GM21717 (cell line): Measurements from ENCODE around the gene ZBTB45.
"Not testable (repeated sequence)": the region's sequence is repeated elsewhere in the genome, so short reads cannot be mapped to it uniquely, and the experiment has no call there.

ENCODE experiments used
- ATAC-seq: cut with Tn5 transposase; IDR thresholded peaks from one replicate; pipeline ENCODE4 v1.9.1; 2021; ENCODE audit warnings: mild to moderate bottlenecking, moderate library complexity; ENCODE audit not compliant: unreplicated experiment

Gene ZBTB45

DNA sequence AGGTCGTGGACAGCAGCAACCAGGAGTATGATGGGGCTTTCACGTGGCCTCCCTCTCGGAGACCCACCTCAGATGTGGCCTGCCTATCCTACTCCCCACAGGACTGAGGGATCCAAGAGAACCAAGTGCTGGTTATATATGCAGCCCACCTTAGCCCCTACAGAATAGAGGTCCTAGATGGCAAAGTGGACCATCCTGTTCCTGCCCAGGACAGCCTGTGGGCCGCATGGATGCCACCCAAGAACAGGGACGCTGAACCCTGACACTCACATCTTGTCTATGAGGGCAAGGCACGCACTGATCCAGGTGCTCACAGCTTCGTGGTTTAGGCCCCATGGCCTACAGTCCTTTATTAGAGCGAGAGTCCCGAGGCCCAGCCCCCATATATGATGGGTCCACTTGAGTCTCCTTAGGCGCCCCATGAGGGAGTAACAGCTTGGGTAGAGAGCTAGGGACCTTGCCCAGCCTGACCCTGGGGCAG, 6.4 kb downstream of the ZBTB45 start:
- ATAC-seq = no peak

DNA sequence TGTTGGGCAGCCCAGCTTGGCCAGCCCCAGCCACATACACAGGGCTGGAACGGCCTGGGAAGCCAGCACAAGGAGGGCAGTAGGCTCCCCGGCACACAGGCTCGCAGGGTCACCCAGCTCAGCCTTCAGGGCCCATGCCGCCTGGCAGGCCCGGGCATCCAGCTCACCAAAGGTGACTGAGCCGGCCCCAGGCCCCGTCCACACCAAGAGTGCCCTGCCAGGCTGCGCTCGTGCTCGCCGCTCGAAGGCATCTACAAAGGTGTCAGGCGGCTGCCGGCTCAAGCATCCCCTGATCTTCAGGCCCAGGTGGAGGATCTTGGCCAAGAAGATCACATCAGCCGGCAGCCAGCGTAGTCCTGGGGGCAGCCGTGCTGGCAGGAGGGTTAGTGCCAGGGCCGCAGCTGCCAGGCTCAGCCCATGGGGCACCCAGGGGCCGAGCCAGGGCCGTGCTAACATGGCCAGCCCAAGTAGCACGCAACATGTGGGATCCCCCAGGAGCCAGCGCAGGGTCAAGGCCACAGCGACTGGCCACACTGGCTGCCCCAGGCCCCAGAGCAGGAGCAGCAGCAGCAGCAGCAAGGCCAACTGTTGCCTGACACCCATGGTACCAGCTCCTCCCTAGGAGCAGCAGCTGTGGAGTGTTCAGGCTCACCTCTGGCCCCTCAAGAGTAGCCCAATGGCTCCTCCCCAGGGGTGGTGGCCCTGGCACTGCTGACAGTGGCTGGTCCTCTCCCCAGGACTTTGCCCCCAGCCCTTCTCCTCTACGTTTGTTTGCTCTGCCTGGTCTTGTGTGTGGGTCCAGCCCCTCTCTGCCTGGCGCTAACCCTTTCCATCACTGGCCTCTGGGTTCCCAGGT, 8.0 kb downstream of the ZBTB45 start, which contains the start of gene SLC27A5:
TSS of gene SLC27A5 (minus strand) at position 640 of the 856 bp plus-strand sequence. CDS start at position 603, 37 bp downstream.
- ATAC-seq = no peak

DNA sequence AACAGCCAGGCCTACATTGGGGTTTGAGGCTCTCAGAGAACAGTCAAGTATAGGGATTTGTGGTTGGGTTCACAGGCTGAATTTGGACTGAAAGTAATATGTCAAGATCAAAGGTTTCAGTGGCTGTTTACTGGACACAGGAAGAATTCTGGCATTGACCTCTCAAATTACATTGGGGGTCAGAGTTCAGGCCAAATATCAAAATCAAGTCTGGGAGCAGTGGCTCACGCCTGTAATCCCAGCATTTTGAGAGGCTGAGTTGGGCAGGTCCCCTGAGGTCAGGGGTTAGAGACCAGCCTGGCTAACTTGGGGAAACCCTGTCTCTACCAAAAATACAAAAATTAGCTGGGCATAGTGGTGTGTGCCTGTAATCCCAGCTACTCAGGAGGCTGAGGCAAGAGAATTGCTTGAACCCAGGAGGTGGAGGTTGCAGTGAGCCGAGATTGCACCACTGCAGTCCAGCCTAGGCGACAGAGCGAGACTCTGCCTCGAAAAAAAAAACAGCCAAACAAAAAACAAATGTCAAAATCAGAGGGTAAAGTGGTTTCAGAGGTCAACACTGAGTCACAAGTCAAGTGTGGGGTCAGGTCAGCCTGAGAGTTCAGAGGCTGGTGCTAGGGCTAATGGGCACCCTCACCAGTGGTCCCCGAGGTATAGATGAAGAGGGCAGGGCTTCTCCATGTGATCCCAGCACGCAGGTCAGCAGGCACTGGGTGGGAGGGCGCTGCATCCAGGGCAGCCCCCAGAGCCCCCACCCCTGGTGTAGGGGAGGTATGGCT, 9.3 kb downstream of the ZBTB45 start:
- ATAC-seq = no peak

DNA sequence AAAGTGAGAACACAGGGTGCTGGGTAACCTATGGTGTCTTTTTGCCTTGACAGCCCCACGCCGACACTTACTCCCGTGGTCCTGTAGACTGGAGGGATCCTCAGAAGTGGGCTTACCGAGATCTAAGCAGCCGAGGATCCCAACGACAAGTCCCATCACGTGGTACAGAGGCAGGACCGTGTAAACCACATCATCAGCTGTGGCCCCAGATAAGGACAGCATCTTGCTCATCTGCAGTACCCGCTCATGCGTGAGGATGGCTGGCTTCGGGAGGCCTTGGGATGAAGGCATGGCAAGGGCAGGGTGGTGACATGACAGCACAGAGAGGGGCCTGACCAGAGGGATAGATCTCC, 9.9 kb downstream of the ZBTB45 start:
- no peak for ATAC-seq

DNA sequence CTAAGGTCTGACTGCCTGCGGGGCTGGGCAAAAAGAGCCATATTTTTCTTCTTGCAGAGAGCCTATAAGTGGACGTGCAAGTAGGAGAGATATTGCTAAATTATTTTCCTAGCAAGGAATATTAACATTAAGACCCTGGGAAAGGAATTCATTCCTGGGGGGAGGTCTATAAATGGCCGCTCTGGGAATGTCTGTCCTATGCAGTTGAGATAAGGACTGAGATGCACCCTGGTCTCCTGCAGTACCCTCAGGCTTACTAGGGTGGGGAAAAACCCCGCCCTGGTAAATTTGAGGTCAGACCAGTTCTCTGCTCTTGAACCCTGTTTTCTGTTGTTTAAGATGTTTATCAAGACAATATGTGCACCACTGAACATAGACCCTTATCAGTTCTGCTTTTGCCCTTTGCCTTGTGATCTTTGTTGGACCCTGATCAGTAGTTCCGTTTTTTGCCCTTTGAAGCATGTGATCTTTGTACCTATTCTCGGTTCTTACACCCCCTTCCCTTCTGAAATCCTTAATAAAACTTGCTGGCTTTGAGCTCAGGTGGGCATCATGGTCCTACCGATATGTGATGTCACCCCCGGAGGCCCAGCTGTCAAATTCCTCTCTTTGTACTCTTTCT, 11.9 kb downstream of the ZBTB45 start:
- not testable (repeated sequence) for ATAC-seq

DNA sequence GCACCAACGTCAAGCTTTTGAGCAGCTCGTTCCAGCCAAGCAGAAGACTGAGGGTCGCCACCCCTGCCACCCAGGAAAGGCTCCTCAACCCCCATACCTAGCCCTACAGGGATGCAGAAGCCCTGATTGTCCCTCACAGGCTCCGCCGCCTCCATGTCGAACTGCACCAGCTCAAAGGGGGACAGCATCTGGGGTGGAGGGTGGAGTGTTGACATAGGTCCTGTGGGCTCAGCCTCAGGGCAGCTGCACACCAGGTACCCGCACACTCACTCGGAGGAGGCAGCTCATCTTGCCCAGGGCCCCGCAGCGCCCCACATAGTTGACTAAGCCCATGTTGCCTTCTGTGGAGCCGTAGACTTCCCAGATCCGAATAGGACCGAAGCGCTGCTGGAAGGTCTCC, 19.4 kb downstream of the ZBTB45 start:
- no peak for ATAC-seq

DNA sequence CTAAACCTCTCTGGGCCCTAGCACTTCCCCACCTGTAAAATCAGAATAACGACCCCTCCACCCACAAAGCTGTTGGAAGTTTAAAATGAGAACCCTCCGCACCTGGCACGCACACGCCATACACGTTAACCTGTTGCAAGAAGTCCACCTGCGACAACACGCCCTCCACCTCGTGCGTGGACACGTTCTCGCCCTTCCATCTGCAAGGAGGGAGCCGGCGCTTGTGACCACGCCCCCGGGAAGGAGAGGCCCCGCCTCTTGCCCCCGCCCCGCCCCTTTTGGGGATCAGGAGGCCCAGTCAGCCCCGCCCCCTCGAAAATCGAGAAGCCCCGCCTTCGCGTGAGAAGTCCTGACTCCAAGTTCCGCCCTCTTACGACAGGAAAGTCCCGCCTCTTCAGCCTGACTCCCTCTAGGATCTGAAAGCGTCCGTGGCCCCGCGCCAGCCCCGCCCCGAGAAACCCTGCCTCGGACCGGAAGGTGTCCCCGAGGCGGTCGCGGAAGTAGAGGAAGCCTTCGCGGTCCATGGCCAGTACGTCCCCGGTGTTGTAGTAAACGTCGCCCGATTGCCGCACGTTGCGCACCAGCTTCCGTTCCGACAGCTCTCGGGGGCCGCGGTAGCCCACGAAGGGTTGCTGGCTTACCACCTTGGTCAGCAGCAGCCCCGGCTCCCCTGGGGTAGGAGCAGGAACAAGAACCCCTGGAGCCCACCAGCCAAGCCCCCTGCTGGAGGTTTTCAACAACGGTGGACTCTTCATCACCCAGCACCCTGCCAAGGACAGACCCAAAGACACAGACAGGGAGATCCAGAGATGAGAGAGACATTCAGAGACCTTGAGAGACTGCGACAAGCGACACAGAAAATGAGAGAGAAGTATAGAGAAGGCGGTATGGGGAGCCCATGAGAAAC, 20.3 kb downstream of the ZBTB45 start:
- peak; percentile 83 for ATAC-seq

DNA sequence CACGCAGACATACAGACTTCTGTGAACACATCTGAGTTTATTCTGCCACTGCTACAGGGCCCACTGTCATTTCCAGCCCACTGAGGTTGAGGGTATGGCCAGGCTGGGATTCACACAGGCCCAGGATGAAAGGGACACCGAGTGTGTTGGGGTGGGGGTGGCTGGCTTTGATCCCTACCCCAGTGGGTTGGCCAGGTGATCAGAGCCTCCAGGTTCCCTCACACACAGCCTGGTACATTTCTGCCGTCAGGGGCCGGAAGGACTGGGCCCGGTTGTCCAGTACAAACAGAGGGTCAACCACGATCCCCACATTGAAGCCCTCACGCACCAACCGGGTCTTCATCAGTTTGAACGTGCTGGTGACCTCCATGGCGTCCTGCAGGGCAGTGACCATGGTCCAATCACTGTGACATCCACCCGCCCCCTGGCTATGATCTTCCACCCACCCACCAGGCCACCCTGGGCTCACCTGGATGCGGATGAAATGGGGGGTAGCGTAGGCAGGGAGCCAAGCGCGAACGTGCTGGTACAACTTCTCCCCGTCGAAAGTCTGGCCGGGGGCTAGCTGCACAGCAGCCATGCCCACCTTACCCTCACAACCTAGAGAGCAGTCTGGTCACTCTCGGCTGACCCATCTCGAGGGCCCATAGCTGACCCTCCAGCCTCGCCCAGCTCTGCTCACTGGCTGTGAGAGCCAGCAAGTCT, 21.1 kb downstream of the ZBTB45 start:
- ATAC-seq = peak; percentile 15

DNA sequence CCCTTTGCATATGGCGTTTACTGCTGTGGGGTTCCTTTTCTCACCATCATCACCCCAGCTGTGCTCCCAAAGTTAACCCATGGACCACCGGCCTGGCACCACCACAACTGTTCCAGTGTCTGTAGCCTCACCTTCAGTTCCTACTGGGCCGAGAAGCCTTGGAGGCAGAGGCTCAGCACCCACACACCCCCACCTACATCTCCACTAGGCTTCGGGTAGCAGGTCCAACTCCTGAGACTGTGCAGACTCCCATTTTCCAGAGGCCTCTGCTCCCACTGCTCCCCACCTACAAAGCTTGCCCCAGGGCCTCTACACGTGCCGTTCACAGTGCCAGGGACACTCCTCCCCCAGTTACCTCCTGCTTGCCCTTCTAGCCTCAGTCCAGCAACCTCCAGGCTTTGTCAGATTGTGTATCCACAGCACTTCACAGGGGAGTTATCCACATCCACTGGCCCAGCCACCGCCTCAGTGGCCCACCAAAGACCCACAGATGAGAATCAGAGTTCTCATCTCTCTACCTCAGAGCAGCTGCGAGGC, 21.9 kb downstream of the ZBTB45 start:
- no peak for ATAC-seq

DNA sequence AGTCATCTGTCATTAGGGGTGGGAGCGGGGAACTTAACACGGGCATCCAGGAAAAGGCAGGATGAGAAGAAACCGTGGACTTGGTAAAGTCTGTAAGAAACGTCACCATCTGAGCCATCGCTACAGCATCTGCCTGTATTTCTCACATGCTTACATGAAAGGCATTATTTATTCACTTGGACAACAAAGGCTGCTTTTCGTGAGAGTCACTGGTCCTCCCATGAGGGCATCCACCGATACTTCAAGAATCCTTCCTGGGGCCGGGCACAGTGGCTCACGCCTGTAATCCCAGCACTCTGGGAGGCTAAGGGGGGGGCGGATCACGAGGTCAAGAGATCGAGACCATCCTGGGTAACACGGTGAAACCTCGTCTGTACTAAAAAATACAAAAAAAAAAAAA, 27.3 kb downstream of the ZBTB45 start:
- no peak for ATAC-seq

DNA sequence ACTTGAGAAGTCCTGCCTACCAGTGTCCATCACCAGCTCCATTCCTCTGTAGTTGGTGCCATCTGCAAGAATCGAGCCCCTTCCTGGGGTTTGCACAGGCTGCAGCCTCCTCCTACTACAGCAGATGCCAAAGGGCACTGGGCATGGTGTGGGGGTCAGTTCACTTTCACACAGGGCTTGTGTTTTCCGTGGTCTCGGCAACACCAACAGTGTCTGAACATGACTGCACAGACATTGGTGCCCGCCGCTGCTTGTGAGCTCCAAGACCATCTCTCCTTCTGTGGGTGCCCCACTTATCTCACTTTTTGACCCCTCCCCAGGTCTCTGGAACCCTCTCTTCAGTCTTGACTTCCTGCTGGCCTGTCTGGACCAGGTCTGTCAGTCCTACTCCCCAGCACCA, 28.2 kb downstream of the ZBTB45 start:
- ATAC-seq = no peak

DNA sequence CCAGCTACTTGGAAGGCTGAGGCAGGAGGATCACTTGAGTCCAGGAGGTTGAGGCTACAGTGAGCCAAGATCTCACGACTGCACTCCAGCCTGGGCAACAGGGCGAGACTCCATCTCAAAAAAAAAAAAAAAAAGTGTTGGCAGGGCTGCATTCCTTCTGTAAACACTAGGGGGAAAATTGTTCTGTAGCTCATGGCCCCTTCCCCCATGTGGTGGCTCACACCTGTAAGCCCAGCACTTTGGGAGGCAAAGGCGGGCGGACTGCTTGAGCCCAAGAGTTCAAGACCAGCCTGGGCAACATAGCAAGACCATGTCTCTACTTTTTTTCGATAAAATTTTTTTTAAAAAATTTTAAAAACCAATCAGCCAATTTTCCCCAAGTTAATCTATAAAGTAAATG, 35.3 kb downstream of the ZBTB45 start:
- not testable (repeated sequence) for ATAC-seq

DNA sequence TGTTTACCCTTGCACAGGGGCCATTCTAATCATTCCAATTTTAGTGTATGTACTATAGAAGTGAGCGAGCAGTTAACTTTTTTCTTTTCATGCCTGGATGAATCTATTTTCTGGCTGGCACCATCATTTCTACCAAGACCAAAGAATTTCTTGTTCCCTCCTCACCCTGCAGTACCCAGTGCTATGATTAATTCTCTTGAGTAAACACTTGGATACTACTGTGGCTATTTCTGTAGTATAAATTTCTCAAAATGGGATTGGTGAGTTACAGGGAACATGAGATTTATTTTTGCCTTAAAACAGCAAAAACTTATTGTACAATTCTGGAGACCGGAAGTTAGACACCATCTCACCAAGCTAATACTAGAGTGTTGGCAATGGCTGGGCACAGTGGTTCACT, 35.8 kb downstream of the ZBTB45 start:
- ATAC-seq = no peak

DNA sequence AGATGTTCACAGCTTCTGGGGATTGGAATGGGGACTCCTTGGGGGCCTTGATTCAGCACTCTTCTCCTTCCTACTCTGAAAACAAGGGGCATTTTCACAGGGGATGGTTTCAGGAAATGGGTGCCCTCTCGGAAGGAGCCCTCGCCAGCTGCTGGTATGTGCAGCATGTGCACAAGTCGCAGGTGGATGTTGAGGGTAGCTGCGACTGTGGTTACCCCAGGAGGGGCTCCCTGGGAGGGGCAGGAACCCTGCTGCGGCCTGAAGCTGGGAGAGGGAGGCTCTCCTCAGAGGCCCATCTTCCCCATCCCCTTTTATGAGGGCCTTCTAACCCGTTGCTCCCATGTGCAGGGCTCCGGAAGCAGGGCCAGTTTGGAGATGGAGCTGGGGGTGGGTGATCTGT, 37.2 kb downstream of the ZBTB45 start:
- ATAC-seq = no peak

DNA sequence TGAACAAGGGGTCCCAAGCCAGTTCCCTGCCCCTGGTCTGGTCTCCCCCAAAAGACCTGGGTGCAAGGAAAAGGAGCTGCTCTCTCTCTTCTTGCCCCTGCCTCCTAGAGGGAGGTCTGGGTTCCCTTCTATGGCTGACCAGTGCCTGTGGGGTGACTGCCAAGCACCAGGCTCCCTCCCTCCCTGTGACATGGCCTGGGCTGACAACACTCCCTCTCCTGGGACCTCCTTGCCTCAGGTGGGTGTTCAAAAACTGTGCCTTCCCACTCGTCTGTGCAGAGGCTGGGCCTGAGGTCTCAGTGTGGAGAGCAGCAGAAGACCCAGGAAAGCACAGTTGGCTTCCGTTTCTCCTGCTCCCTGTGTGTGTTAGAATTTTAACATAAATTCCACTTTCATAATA, 38.8 kb downstream of the ZBTB45 start:
- ATAC-seq = no peak

DNA sequence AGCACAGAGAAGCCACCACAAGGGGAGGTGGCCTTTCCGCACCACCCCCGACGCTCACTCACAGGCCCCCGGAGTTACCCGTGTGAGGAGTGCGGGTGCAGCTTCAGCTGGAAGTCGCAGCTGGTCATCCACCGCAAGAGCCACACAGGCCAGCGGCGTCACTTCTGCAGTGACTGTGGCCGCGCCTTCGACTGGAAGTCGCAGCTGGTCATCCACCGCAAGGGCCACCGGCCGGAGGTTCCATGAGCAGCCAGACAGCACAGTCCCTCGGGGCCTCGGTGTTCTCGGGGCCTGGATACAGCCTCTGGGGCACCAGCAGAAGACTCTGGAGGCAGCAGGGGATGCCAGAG, 39.2 kb downstream of the ZBTB45 start:
- no peak for ATAC-seq

DNA sequence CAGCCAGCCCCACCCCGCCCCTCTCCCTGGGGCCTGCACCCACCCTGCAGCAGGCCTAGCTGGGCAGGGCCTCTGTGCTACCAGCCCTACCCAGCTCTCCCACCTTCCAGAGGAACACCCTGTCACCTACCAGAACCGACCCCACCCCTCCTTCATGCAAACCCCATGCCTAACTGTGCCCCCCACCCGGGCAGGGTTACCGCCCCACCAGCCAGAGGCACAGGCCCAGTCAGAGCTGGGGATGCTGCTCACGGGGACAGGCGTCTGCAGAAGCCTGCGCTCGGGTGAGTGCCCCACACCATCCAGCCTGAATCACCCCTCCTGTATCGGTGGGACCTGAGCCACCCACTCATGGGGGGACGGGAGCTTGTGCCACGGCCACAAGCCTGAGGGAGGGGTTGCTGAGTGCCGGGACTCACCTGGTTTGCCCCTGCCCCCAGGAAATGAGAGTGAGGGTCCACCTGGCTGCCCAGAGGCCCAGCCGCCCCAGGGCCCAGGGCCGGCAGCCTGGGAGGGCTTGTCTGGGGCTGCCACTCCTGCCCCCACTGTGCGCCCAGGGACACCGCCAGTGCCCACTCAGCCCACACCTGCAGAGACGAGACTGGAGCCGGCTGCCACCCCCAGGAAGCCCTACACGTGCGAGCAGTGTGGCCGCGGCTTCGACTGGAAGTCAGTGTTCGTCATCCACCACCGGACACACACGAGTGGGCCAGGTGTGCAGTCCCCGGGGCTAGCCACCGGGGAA, 39.7 kb downstream of the ZBTB45 start:
- no peak for ATAC-seq

DNA sequence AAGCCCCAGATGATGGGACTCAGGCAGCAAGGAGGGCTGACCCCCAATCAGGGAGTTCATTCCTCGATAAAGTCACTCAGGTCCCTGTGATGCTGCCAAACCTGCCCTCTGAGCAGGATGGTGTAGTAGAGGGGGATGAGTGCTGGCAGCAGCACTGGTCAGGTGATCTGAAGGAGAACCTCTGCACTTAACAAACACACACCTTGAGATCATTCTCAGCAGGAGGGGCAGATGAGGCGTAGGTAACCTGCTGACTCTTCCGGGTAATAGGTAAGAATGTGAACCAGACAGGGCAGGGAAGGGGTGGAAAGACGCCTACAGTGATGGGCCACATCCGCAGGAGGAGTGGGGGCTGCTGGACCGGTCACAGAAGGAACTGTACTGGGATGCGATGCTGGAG, 40.3 kb downstream of the ZBTB45 start:
- no peak for ATAC-seq

DNA sequence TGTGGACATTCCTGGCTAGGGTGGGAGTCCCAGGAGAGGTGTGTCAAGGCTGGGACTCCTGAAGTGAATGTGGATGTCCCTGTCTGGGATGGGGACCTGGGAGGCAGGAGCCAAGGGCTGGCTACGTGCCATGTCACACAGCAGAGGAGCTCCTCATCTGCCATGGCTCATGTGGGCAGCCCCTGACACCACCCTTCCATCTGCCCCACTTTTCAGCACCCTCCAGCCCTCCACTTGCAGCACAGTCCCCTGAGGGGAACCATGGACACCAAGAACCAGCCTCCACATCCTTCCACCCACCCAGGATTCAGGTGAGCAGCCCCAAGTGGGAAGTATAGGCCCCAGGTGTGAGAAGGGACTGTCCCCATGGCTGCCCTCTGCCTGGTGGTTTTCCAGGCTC, 41.7 kb downstream of the ZBTB45 start:
- ATAC-seq = no peak
